Neural cell (in vitro differentiated cells): ENCODE results near the gene RBM39. TPM values are rescaled to one million over a fixed set of nuclear protein-coding genes. Genes with fewer than 3 reads are reported as not detected.

Experiments used
- H2AFZ ChIP-seq: fragments of 200-600, 300-800 bp; sonication (generic), shearing (Covaris generic); 2 replicates; pipeline ENCODE4 v1.6.0; 2014; ENCODE audit warnings: low read depth, mild to moderate bottlenecking, antibody characterized with exemption, low read length, moderate library complexity
- H3F3A ChIP-seq: fragments of 200-600 bp; shearing (Covaris generic); 2 replicates; pipeline ENCODE4 v1.6.1; 2016; ENCODE audit warnings: mild to moderate bottlenecking, moderate library complexity, mixed read lengths, antibody characterized with exemption, low read length; ENCODE audit not compliant: insufficient read depth, poor library complexity, severe bottlenecking
- H3K27ac ChIP-seq: fragments of 200-600, 300-800 bp; sonication (generic), shearing (Covaris generic); 2 replicates; pipeline ENCODE4 v1.5.1; 2014; ENCODE audit warnings: mild to moderate bottlenecking, low read length, moderate library complexity
- H3K27me3 ChIP-seq: fragments of 300-800, 200-600 bp; sonication (generic), shearing (Covaris generic); 2 replicates; pipeline ENCODE4 v1.6.0; 2014; ENCODE audit warnings: mild to moderate bottlenecking, low read depth, low read length, moderate library complexity; ENCODE audit not compliant: insufficient read depth
- H3K36me3 ChIP-seq: fragments of 300-800, 200-600 bp; sonication (generic), shearing (Covaris generic); 2 replicates; pipeline ENCODE4 v1.5.1; 2014; ENCODE audit warnings: mild to moderate bottlenecking, antibody characterized with exemption, low read length, moderate library complexity; ENCODE audit not compliant: insufficient read depth
- H3K4me2 ChIP-seq: fragments of 300-800, 200-600 bp; sonication (generic), shearing (Covaris generic); 2 replicates; pipeline ENCODE4 v1.6.0; 2014; ENCODE audit warnings: mild to moderate bottlenecking, low read length
- H3K4me3 ChIP-seq: fragments of 300-800, 200-600 bp; sonication (generic), shearing (Covaris generic); 2 replicates; pipeline ENCODE4 v1.5.1; 2014; ENCODE audit warnings: mild to moderate bottlenecking, low read length, moderate library complexity
- H3K79me2 ChIP-seq: fragments of 200-600 bp; shearing (Covaris generic); replicated peaks from 2 replicates; pipeline ENCODE4 v1.6.0; 2014; ENCODE audit warnings: mild to moderate bottlenecking, low read length, moderate library complexity; ENCODE audit not compliant: insufficient read depth
- H3K9ac ChIP-seq: fragments of 300-800, 200-600 bp; sonication (generic), shearing (Covaris generic); 2 replicates; pipeline ENCODE4 v1.6.1; 2016; ENCODE audit warnings: mild to moderate bottlenecking, low read length, mixed read lengths
- H3K9me2 ChIP-seq: fragments of 200-600 bp; shearing (Covaris generic); 2 replicates; pipeline ENCODE4 v1.6.1; 2016; ENCODE audit warnings: mild to moderate bottlenecking, low read length, mixed read lengths; ENCODE audit not compliant: insufficient read depth
- H3K9me3 ChIP-seq: fragments of 200-600, 300-800 bp; sonication (generic), shearing (Covaris generic); 2 replicates; pipeline ENCODE4 v1.6.1; 2016; ENCODE audit warnings: mild to moderate bottlenecking, mixed run types, low read length, moderate library complexity, mixed read lengths
- H4K20me1 ChIP-seq: fragments of 200-600 bp; shearing (Covaris generic); 2 replicates; pipeline ENCODE4 v1.6.1; 2016; ENCODE audit warnings: mild to moderate bottlenecking, mixed run types; ENCODE audit not compliant: insufficient read depth
- EP300 ChIP-seq: fragments of 450-650 bp; conservative IDR thresholded peaks from 2 replicates; pipeline ENCODE4 v1.6.1; 2014; ENCODE audit warnings: antibody characterized with exemption, mild to moderate bottlenecking, moderate library complexity; ENCODE audit not compliant: poor library complexity, severe bottlenecking
- POLR2AphosphoS5 ChIP-seq: IDR thresholded peaks from 2 replicates; pipeline ENCODE4 v1.6.1; 2012
- SMC3 ChIP-seq: fragments of 450-650 bp; conservative IDR thresholded peaks from 2 replicates; pipeline ENCODE4 v1.6.1; 2014; ENCODE audit warnings: antibody characterized with exemption, mild to moderate bottlenecking, moderate library complexity; ENCODE audit not compliant: poor library complexity
- TAF1 ChIP-seq: IDR thresholded peaks from 2 replicates; pipeline ENCODE4 v1.6.1; 2012; ENCODE audit warnings: low read depth
- polyA plus RNA-seq: library from polyadenylated mRNA; depleted of rRNA; stranded (reverse); fragments of >200 nt; gene quantifications from 2 replicates; pipeline ENCODE4 v1.2.3, GENCODE V29; 2014
- TF ChIP-seq, protein P1 (sequence below): IDR thresholded peaks from 2 replicates; pipeline ENCODE4 v1.6.1; 2012; ENCODE audit warnings: borderline replicate concordance

RBM39 gene
- polyA plus RNA-seq, 1 donor from 2014 or later, result 839 TPM

GRCh38 chr20:35768731-35769664 lies 26.9 kb upstream of the RBM39 start:
- peak overlapping the region; percentile 48 for H2AFZ ChIP-seq
- TF ChIP-seq SMC3 (no peak), EP300 (no peak), POLR2AphosphoS5 (peak; percentile 43)
- TF ChIP-seq, protein P1, sequence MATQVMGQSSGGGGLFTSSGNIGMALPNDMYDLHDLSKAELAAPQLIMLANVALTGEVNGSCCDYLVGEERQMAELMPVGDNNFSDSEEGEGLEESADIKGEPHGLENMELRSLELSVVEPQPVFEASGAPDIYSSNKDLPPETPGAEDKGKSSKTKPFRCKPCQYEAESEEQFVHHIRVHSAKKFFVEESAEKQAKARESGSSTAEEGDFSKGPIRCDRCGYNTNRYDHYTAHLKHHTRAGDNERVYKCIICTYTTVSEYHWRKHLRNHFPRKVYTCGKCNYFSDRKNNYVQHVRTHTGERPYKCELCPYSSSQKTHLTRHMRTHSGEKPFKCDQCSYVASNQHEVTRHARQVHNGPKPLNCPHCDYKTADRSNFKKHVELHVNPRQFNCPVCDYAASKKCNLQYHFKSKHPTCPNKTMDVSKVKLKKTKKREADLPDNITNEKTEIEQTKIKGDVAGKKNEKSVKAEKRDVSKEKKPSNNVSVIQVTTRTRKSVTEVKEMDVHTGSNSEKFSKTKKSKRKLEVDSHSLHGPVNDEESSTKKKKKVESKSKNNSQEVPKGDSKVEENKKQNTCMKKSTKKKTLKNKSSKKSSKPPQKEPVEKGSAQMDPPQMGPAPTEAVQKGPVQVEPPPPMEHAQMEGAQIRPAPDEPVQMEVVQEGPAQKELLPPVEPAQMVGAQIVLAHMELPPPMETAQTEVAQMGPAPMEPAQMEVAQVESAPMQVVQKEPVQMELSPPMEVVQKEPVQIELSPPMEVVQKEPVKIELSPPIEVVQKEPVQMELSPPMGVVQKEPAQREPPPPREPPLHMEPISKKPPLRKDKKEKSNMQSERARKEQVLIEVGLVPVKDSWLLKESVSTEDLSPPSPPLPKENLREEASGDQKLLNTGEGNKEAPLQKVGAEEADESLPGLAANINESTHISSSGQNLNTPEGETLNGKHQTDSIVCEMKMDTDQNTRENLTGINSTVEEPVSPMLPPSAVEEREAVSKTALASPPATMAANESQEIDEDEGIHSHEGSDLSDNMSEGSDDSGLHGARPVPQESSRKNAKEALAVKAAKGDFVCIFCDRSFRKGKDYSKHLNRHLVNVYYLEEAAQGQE, result no peak
- H4K20me1 ChIP-seq, result no peaks in the 10 kb centered on the region
- H3K9ac ChIP-seq, result peak overlapping the region; percentile 28
- H3K36me3 ChIP-seq, result no peaks in the 10 kb centered on the region
- no peaks in the 10 kb centered on the region for H3K9me2 ChIP-seq
- no peaks in the 10 kb centered on the region for H3K9me3 ChIP-seq
- no peak overlapping the region for H3K4me2 ChIP-seq
- no peaks in the 10 kb centered on the region for H3K27me3 ChIP-seq
- no peaks in the 10 kb centered on the region for H3F3A ChIP-seq
- no peak overlapping the region for H3K4me3 ChIP-seq
- peak overlapping the region; percentile 69 for H3K27ac ChIP-seq
- peaks cover 17% of the 10 kb centered on the region for H3K79me2 ChIP-seq

GRCh38 chr20:35767683-35768481 lies 25.8 kb upstream of the RBM39 start:
- H3K9ac ChIP-seq, result no peak overlapping the region

More at GRCh38 chr20:35767683-35768481, 25.8 kb upstream of the RBM39 start:
- H3F3A ChIP-seq, result no peaks in the 10 kb centered on the region
- no peaks in the 10 kb centered on the region for H3K36me3 ChIP-seq
- no peak overlapping the region for H3K4me2 ChIP-seq
- peaks cover 7% of the 10 kb centered on the region for H3K79me2 ChIP-seq
- TF ChIP-seq TAF1, result no peak
- TF ChIP-seq, protein P1, result no peak
- no peaks in the 10 kb centered on the region for H3K9me2 ChIP-seq
- no peak overlapping the region for H3K4me3 ChIP-seq
- no peaks in the 10 kb centered on the region for H3K9me3 ChIP-seq
- H4K20me1 ChIP-seq, result no peaks in the 10 kb centered on the region
- H3K27ac ChIP-seq, result no peak overlapping the region
- H3K27me3 ChIP-seq, result no peaks in the 10 kb centered on the region
- no peak overlapping the region for H2AFZ ChIP-seq
